Uterus (tissue), 4 donors: ENCODE measurements around the gene FAF1. TPM values are rescaled to one million over a fixed set of nuclear protein-coding genes. Genes with fewer than 3 reads are reported as not detected.

ENCODE experiments used
- DNase-seq, 2 donors: peaks; one replicate each; pipeline ENCODE4 v3.0.0-alpha.2; 2019 to 2020
- H3K27ac ChIP-seq, 2 donors: fragments of 200-600 bp; sonication (generic); 1 replicate in 1 of 2; 2 replicates in 1 of 2; pipeline ENCODE4 v1.5.1; 2016 to 2018
- H3K27me3 ChIP-seq, 2 donors: fragments of 200-600 bp; sonication (generic); one replicate each; pipeline ENCODE4 v1.5.1; 2018 to 2019; ENCODE audit warnings: control low read depth in 1 of 2
- H3K36me3 ChIP-seq, 2 donors: fragments of 200-600 bp; sonication (generic); one replicate each; pipeline ENCODE4 v1.5.1; 2019; ENCODE audit warnings: control low read depth in 1 of 2
- H3K4me1 ChIP-seq, 2 donors: fragments of 200-600 bp; sonication (generic); one replicate each; pipeline ENCODE4 v1.5.1; 2018 to 2019; ENCODE audit warnings: control low read depth in 1 of 2
- H3K4me3 ChIP-seq, 2 donors: fragments of 200-600 bp; sonication (generic); 1 replicate in 1 of 2; 2 replicates in 1 of 2; pipeline ENCODE4 v1.5.1; 2018 to 2019; ENCODE audit warnings: mild to moderate bottlenecking in 1 of 2
- H3K9me3 ChIP-seq, 2 donors: fragments of 200-600 bp; sonication (generic); one replicate each; pipeline ENCODE4 v1.5.1; 2019; ENCODE audit warnings: control low read depth in 1 of 2
- CTCF ChIP-seq, 4 experiments: fragments of 200-600 bp in 2 of 4; fragments of 450-650 bp in 2 of 4; sonication (generic) in 2 of 4; IDR thresholded peaks; one replicate each; pipeline ENCODE4 v1.5.1; 2016 to 2019; ENCODE audit warnings: antibody characterized with exemption in 4 of 4, mild to moderate bottlenecking in 2 of 4, moderate library complexity in 1 of 4
- POLR2A ChIP-seq, 2 donors: fragments of 450-650 bp; IDR thresholded peaks; one replicate each; pipeline ENCODE4 v1.6.1; 2016; ENCODE audit warnings: antibody characterized with exemption in 2 of 2, mild to moderate bottlenecking in 1 of 2, moderate library complexity in 1 of 2
- intact Hi-C: fragments of 100-400 bp; cut with DNase I; formaldehyde crosslinking; loops from one replicate; pipeline ENCODE4 v1.15.1; 2023; ENCODE audit warnings: low total_unique reads
- total RNA-seq, 4 donors: library from RNA; depleted of rRNA in 3 of 4; stranded (reverse); fragments of >200 nt in 3 of 4; gene quantifications; one replicate each; pipeline versions ENCODE4 v1.1.0 to v1.2.4, GENCODE V29; 2014 to 2023
- donor health status: DM: yes; HTN: yes; CAD: no.

The FAF1 gene
- total RNA-seq, 4 donors from 2014 or later: 34.1 to 77.2 (median 64.1) TPM

- TF ChIP-seq POLR2A (IDR thresholded peaks at IDR 0.05) (no peak), CTCF (IDR thresholded peaks at IDR 0.05) (no peak)
- Histone ChIP-seq H3K4me1 (no peaks in the 10 kb centered on the region), H3K27me3 (no peaks in the 10 kb centered on the region), H3K4me3 (no peak overlapping the region), H3K27ac (no peak overlapping the region), H3K36me3 (no peaks in the 10 kb centered on the region), H3K9me3 (no peaks in the 10 kb centered on the region)
- no peak for DNase-seq
- intact Hi-C loops: no loop called here
These were observed 395.6 kb downstream of the FAF1 start for GRCh38 chr1:50564417-50564816.

GRCh38 chr1:50562106-50562505, 398.0 kb downstream of the FAF1 start:
- Histone ChIP-seq H3K27me3 (no peaks in the 10 kb centered on the region), H3K9me3 (no peaks in the 10 kb centered on the region), H3K27ac (no peak overlapping the region), H3K4me1 (no peaks in the 10 kb centered on the region), H3K4me3 (no peak overlapping the region), H3K36me3 (no peaks in the 10 kb centered on the region)
- DNase-seq: no peak
- no peak for TF ChIP-seq CTCF (IDR thresholded peaks at IDR 0.05)
- no peak for TF ChIP-seq POLR2A (IDR thresholded peaks at IDR 0.05)
- intact Hi-C loops: no loop called here

- Histone ChIP-seq H3K36me3 (no peaks in the 10 kb centered on the region), H3K9me3 (no peaks in the 10 kb centered on the region), H3K27me3 (no peaks in the 10 kb centered on the region), H3K27ac (no peak overlapping the region), H3K4me1 (no peaks in the 10 kb centered on the region), H3K4me3 (no peak overlapping the region)
- intact Hi-C loops: no loop called here
- TF ChIP-seq POLR2A (IDR thresholded peaks at IDR 0.05) (no peak), CTCF (IDR thresholded peaks at IDR 0.05) (no peak)
- DNase-seq: no peak
These were observed 400.6 kb downstream of the FAF1 start for GRCh38 chr1:50559421-50559820.

GRCh38 chr1:50553921-50554320, 406.1 kb downstream of the FAF1 start:
- Histone ChIP-seq H3K27me3 (no peaks in the 10 kb centered on the region), H3K27ac (no peak overlapping the region), H3K4me1 (no peaks in the 10 kb centered on the region), H3K9me3 (no peaks in the 10 kb centered on the region), H3K4me3 (no peak overlapping the region), H3K36me3 (no peaks in the 10 kb centered on the region)
- DNase-seq: no peak
- TF ChIP-seq CTCF (IDR thresholded peaks at IDR 0.05) (no peak), POLR2A (IDR thresholded peaks at IDR 0.05) (no peak)
- intact Hi-C loops: no loop called here

- no peak for TF ChIP-seq CTCF (IDR thresholded peaks at IDR 0.05)
- TF ChIP-seq POLR2A (IDR thresholded peaks at IDR 0.05): no peak
- Histone ChIP-seq H3K4me3 (no peak overlapping the region), H3K27ac (no peak overlapping the region), H3K9me3 (no peaks in the 10 kb centered on the region), H3K36me3 (no peaks in the 10 kb centered on the region), H3K27me3 (no peaks in the 10 kb centered on the region), H3K4me1 (no peaks in the 10 kb centered on the region)
- intact Hi-C loops: no loop called here
- DNase-seq: no peak
These were observed 411.8 kb downstream of the FAF1 start for GRCh38 chr1:50548243-50548642.
